ENCODE results near the gene GJB3.
"Not testable (repeated sequence)": the region's sequence is repeated elsewhere in the genome, so short reads cannot be mapped to it uniquely, and the experiment has no call there.

Gene GJB3

DNA sequence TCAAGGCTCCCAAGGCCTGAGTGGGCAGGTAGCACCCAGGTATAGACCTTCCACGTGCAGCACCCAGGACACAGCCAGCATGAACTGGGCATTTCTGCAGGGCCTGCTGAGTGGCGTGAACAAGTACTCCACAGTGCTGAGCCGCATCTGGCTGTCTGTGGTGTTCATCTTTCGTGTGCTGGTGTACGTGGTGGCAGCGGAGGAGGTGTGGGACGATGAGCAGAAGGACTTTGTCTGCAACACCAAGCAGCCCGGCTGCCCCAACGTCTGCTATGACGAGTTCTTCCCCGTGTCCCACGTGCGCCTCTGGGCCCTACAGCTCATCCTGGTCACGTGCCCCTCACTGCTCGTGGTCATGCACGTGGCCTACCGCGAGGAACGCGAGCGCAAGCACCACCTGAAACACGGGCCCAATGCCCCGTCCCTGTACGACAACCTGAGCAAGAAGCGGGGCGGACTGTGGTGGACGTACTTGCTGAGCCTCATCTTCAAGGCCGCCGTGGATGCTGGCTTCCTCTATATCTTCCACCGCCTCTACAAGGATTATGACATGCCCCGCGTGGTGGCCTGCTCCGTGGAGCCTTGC, 19.7 kb upstream of the GJB3 start:
- no peak for DNase-seq

DNA sequence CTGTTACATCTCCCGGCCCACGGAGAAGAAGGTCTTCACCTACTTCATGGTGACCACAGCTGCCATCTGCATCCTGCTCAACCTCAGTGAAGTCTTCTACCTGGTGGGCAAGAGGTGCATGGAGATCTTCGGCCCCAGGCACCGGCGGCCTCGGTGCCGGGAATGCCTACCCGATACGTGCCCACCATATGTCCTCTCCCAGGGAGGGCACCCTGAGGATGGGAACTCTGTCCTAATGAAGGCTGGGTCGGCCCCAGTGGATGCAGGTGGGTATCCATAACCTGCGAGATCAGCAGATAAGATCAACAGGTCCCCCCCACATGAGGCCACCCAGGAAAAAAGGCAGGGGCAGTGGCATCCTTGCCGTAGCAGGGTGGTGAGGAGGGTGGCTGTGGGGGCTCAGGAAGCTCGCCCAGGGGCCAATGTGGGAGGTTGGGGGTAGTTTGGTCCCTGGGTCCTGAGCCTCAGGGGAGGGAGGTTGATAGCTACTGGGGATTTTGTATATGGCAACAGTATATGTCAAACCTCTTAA, 19.2 kb upstream of the GJB3 start:
- no peak for DNase-seq

DNA sequence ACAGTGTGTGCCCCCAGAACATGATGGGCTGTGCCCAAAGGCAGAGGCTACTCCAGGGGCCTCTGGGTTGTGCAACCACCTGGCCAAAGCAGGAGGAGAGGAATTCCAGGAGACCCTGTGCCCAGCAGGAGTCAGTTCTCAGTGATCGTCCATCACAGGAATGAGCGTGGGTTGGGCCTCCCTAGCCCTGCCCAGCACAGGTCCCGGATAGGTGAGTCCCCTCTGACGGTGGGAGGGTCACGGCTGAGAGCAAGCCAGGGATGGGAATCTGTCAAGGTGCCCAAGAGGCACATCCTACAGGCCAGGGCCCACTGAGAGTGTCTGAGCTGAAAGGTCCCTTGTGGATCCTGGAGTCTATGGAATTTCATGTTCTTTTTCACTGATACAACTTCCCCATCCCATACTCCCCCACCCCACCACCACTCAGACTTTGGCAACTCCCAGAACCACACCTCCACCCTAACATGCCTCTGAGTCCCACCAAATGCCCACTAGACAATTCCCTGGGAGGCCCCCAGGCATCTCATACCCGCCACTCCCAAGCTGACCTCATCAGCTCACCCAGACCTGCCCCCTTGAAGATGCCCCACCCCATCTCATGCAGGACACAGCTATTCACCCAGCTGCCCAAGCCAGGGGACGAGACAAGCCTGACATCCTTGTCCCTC, 18.4 kb upstream of the GJB3 start:
- no peak for DNase-seq

DNA sequence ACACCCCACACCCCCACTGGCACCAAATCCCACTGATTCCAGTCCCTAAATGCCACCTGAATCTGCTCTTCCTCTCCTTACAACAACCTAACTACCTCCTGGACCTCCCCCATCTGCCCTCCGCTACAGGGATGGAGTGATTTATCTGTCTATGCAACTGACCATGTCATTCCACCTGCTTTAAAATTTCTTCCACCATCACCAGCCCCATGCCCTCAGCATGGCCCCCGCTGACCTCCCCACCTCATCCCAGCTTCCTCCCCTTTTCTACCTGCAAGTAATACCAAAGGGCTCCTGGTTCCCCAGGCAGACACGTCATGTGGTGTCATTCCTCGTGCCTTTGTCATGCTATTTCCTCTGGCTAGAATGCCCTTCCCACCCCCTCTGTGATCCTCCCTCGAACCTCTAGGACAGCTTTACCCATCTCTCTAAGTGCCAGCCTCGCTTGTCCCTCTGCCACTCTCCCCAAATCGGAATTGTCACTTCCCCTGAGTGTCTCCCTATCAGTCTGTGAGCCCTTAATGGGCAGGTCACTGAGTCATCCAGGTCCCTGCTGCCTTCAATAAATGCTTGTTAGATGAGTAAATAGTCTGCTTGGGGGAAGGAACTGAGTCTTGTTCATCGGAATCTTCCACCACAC, 17.8 kb upstream of the GJB3 start:
- no peak for DNase-seq

DNA sequence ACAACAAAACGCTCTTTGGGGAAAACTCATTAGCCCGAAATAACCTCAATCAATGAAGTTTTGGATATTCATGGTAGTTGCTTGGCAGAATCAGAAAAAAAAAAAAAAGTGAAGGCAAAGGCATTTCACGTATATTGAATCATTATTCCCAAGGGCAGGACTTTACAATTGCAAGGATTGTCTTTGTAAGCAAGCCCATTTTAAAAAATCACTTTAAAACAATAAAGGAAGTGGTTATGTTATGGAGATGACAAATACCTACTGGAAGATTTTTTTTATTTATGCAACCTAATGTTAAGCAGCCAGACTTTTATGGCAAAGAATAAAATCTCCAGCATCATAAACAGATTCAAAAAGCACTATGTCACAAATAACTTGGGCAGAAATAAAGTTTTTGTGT, 12.2 kb upstream of the GJB3 start:
- no peak for DNase-seq

DNA sequence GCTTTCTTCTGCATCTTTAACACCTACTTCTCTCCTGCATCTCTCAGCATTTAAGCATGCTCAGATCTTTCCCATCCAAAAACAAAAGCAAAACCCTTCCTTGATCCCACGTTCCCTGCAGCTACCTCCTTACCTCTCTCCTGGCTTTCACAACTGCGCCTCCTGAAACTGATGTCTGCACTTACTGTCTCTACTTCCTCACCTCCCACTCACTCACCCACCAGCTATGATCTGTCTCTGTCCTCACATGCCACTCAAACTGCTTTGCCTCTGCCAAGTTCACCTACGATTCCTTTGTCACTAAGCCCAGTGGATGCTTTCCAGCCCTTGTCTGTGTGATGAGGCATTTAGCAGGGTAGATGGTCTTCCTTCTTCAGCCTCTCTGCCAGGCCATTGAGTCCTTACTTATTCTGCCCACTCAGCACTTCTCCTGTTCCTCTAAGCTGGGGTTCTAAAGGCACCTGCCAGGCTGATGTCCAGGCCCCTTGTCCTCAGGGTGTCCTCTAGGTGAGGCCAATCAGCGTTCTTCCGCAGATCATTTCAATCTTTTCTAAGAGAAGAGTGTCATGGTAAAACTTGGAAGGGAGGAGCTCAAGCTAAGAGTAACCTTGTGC, 10.0 kb upstream of the GJB3 start:
- DNase-seq = no peak

DNA sequence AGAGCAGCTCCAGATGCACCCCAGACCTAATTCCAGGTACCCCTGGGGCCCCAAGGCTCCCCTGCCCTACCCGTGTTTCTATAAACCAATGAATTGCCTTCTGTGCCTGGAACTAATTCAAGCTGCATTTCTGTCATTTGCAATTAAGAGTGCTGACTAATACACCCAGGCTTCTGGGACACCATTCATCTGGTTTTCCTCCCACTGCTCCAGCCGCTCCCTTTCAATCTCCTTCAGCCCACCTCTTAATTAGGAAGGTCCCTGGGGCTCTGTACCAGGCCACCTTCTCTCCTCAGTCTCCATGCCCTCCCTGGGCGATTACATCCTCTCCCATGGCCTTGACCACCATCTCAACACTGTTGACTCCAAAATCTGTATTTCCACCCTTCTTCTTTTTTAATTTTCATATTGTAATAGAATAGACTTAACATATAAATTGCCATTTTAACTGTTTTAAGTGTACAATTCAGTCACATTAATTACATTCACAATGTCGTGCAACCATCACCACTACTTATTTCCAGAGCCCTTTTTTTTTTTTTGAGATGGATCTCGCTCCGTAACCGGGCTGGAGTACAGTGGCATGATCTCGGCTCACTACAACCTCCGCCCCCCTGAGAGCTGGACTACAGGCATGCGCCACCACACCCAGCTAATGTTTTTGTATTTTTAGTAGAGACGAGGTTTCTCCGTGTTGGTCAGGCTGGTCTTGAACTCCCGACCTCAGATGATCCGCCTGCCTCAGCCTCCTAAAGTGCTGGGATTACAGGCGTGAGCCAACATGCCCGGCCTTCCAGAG, 9.2 kb upstream of the GJB3 start:
- no peak for DNase-seq

DNA sequence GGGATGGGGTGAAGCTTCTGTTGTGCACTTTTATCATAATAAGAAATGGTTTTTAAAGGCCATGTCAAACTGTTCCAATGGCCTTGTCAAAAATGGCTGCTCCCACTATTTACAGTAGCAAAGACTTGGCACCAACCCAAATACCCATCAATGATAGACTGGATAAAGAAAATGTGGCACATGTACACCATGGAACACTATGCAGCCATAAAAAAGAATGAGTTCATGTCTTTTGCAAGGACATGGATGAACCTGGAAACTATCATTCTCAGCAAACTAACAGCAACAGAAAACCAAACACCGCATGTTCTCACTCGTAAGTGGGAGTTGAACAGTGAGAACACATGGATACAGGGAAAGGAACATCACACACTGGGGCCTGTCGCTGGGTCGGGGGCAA, 7.9 kb upstream of the GJB3 start:
- not testable (repeated sequence) for DNase-seq

DNA sequence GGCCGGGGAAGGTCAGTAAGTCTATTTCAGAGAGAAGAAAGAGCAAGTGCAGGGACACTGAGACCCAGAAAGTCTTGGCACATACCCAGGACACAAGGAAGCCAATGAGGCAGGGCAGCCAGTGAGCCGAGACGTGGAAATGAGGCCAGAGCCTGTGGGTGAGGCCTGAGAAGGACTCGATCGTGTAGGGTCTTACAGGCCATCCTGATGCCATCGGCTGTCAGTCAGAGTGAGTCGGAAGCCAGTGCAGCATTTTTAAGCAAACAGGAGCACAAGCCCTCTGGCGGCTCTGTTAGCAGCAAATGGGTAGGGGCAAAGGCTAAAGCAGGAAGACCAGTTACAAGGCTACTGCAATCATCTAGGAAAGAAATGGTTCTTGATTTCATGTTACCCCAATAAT, 6.1 kb upstream of the GJB3 start:
- DNase-seq = no peak

DNA sequence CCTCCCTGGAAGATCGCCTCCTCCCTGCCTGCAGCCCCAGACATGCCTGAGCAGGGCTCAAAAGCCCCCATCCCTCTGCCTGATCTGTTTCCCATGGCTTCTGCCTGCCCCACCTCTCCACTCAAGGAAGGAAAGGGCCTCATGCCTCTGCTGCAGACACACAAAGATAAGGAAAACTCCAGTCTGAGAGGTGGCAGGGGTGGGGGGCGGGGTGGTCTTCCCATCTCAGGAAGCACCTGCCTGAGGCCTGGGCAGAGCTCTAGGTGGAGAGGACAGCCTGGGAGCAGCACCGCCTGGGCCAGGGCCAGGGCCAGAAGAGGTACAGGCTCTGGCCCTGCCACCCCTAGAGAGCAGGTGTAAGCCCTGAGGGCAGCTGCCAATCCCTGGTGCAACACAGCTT, 4.1 kb upstream of the GJB3 start:
- no peak for DNase-seq

DNA sequence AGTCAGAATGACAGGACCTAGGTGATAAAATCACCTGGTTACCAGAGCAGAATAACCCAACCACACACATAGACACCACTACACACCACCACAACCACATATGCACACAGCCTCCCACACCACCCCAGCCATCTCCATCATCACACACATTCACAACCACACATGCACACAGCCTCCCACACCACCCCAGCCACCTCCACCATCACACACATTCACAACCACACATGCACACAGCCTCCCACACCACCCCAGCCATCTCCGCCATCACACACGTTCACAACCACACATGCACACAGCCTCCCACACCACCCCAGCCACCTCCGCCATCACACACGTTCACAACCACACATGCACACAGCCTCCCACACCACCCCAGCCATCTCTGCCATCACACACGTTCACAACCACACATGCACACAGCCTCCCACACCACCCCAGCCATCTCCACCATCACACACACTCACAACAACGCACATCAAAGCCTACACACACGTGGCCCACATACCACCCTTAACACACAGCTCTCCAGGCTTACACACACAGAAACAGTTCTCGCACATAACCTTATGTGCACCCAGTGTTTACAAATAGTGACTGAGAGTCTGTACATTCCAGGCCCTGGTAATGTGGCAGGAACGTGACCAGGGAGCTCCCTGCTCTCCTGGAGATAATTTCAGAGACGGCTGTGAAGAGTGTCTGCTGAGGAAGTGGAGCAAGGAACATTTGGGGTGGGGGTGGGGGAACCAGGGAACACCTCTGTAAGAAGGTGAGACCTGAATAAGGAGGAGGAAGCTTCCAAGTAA, 3.3 kb upstream of the GJB3 start:
- no peak for DNase-seq

DNA sequence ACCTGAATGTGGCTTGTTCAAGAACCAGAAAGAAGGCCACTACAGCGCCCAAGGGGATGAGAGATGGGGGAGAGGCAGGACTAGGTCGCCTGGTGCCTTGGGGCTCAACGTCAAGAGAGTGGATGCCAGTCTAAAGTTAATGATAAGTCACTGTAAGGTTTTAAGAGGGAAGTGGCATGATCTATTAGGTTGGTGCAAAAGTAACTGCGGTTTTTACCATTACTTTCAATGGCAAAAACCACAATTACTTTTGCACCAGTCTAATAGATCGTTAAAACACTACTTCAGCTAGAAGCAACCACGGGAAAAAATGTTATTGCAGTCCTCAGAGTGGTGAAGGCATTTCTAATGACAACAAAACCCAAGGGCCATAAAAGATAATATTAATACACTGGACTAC, 2.6 kb upstream of the GJB3 start:
- no peak for DNase-seq

DNA sequence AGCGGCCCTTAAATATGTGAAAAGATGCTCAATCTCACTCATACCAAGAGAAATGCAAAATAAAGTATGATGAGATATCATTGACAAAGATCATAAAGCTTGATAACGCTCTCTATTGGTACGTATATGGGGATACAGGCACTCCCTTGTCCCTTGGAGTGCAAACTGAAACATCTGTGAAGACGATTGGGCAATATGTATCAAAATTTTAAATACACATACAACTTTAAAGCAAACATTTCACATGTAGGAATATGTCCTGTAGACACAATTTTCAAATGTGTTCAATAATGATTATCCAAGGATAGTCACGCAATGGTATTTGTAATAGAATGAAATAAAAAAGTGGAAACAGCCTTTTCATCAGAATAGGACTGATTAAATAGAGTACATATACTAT, 2.0 kb upstream of the GJB3 start:
- DNase-seq = no peak

DNA sequence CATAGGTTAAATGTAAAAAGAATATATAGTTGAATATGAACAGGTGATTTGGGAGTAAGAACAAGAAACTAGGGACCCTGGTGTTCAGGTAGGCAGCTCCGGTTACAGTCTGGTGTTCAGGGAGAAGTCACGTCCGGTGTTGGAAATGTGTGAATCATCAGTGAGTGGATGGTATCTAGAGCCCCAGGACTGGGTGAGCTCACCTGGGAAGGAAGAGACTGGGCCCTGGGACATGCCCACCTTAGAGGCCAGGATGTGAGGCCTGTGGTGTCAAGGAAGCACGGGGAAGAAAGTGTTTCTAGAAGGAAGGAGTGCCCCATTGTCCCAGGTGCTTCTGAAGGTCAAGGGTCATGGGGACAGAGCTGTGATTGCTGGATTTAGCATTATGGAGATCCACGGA, 1.5 kb upstream of the GJB3 start:
- DNase-seq = no peak

DNA sequence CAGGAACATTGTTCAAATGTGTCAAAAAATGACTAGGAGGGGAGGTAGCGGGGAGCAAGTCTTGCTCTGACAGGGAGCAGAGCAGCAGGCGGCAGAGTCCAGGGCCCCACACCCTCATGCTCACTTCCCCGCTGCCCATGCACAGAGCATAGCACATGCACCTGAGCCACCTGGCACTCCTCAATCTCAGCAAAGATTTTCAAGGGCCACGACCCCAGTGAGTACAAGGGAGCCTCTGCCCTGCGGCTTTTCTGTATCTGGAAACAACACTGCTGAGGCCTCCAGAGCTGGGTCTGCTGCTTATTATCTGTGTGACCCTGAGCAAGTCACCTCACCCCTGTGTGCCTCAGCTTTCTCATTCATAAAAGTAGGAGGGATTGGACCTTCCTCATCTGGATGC, 1.1 kb upstream of the GJB3 start:
- DNase-seq = no peak

DNA sequence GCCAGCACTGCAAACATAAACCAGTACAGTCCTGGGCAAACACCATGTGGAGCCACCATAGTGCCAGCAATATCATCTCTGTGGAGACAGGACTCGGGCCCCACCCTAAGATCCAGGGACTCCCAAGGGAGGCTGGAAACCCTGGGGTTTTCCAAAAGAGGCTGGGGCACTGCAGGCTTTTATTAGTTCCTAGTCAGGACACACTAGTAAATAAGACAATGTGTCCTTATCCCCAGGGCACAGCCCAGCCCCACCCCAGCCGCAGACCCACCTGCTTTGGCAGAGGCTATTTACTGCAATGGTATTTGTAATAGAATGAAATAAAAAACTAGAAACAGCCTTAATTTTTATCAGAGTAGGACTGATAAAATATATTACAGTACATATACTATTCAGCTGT, 486 bp upstream of the GJB3 start:
- no peak for DNase-seq

DNA sequence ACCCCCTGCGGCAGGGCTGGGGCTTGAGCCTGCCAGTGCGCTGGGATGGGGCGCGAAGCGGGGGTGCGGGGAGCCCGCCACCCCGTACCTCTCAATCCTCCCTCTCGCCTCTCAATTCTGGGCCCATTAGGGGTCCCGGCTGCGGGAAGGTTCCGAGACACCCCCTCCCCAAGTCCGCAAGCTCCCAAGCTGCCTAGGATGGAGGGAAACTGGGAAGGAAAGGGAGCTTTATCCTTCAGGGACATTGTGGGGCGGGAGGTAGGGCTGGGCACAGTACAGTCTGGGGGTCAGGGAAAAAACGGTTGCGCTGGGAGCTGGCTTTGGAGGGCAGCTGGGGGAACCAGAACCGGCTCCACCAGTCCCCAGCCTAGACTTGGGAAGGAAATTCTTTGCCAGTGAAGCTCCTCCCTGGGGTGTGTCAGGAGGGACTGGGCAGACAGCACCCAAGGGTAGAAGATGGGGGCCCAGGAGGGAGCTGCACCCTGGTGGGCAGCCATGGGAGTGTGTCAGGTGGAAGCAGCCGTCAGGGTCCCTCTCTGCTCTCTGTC, 904 bp downstream of the GJB3 start:
- no peak for DNase-seq

DNA sequence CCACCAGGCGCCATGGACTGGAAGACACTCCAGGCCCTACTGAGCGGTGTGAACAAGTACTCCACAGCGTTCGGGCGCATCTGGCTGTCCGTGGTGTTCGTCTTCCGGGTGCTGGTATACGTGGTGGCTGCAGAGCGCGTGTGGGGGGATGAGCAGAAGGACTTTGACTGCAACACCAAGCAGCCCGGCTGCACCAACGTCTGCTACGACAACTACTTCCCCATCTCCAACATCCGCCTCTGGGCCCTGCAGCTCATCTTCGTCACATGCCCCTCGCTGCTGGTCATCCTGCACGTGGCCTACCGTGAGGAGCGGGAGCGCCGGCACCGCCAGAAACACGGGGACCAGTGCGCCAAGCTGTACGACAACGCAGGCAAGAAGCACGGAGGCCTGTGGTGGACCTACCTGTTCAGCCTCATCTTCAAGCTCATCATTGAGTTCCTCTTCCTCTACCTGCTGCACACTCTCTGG, 3.8 kb downstream of the GJB3 start:
- no peak for DNase-seq

DNA sequence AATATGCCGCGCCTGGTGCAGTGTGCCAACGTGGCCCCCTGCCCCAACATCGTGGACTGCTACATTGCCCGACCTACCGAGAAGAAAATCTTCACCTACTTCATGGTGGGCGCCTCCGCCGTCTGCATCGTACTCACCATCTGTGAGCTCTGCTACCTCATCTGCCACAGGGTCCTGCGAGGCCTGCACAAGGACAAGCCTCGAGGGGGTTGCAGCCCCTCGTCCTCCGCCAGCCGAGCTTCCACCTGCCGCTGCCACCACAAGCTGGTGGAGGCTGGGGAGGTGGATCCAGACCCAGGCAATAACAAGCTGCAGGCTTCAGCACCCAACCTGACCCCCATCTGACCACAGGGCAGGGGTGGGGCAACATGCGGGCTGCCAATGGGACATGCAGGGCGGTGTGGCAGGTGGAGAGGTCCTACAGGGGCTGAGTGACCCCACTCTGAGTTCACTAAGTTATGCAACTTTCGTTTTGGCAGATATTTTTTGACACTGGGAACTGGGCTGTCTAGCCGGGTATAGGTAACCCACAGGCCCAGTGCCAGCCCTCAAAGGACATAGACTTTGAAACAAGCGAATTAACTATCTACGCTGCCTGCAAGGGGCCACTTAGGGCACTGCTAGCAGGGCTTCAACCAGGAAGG, 4.3 kb downstream of the GJB3 start:
- no peak for DNase-seq

DNA sequence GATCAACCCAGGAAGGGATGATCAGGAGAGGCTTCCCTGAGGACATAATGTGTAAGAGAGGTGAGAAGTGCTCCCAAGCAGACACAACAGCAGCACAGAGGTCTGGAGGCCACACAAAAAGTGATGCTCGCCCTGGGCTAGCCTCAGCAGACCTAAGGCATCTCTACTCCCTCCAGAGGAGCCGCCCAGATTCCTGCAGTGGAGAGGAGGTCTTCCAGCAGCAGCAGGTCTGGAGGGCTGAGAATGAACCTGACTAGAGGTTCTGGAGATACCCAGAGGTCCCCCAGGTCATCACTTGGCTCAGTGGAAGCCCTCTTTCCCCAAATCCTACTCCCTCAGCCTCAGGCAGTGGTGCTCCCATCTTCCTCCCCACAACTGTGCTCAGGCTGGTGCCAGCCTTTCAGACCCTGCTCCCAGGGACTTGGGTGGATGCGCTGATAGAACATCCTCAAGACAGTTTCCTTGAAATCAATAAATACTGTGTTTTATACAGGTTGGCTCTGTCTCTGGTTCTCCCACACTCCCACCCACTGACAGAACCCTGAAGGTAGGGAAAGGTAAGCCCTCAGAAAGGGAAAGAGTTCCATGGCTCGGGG, 5.0 kb downstream of the GJB3 start:
- DNase-seq = no peak
